Hepatocyte (in vitro differentiated cells): ENCODE measurements around the gene ATN1.

ENCODE experiments used
- EZH2 ChIP-seq: fragments of 200-600 bp; sonication (generic); IDR thresholded peaks from 2 replicates; pipeline ENCODE4 v1.6.1; 2016; ENCODE audit warnings: antibody characterized with exemption, mild to moderate bottlenecking, borderline replicate concordance
- TF ChIP-seq, protein P1 (sequence below): fragments of 200-600 bp; sonication (generic); IDR thresholded peaks from 2 replicates; pipeline ENCODE4 v1.5.1; 2016; ENCODE audit warnings: antibody characterized with exemption, mild to moderate bottlenecking; ENCODE audit not compliant: poor library complexity

DNA sequence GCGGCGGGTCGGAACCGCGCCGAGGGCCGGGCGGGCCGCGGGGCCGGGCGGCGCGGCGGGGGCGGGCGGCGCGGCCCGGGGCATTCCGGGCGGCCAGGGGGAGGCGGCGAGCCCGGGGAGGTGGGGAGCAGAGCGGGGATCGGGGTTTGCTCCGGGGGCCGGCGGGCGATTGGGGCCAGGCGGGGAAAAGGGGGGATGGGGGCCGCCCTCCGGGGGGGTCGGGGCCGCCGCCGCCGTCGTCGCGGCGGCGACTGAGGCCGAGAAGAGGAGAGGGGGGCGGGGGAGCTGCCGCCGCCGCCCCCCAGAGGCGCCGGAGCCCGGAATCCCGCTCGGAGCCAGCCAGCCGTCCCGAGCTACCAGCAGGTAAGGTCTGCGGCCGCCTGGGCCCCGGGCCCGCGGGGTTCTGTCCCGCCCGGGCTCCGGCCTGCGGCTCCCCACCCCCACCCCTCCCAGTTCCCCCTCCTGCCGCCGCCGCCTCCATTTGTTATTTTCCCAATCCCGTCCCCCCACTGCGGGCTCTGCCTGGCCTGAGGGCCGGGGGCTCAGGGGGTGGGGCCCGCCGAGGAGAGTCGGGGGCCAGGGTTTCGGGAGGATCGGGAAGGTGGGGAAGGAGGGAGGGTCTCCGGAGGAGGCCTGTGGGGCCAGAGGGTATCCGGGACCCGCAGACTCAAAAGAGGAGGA, 403 bp downstream of the ATN1 start:
- TF ChIP-seq, protein P1, sequence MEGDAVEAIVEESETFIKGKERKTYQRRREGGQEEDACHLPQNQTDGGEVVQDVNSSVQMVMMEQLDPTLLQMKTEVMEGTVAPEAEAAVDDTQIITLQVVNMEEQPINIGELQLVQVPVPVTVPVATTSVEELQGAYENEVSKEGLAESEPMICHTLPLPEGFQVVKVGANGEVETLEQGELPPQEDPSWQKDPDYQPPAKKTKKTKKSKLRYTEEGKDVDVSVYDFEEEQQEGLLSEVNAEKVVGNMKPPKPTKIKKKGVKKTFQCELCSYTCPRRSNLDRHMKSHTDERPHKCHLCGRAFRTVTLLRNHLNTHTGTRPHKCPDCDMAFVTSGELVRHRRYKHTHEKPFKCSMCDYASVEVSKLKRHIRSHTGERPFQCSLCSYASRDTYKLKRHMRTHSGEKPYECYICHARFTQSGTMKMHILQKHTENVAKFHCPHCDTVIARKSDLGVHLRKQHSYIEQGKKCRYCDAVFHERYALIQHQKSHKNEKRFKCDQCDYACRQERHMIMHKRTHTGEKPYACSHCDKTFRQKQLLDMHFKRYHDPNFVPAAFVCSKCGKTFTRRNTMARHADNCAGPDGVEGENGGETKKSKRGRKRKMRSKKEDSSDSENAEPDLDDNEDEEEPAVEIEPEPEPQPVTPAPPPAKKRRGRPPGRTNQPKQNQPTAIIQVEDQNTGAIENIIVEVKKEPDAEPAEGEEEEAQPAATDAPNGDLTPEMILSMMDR = no peak
- TF ChIP-seq EZH2 = no peak
